SW 1271 (cell line): Measurements from ENCODE around the gene VSTM4.

ENCODE experiments used
- DNase-seq, 2 experiments: peaks; one replicate each; lab custom pipeline; 2025; lab: John Stamatoyannopoulos, UW

Gene VSTM4, protein sequence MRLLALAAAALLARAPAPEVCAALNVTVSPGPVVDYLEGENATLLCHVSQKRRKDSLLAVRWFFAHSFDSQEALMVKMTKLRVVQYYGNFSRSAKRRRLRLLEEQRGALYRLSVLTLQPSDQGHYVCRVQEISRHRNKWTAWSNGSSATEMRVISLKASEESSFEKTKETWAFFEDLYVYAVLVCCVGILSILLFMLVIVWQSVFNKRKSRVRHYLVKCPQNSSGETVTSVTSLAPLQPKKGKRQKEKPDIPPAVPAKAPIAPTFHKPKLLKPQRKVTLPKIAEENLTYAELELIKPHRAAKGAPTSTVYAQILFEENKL

DNA sequence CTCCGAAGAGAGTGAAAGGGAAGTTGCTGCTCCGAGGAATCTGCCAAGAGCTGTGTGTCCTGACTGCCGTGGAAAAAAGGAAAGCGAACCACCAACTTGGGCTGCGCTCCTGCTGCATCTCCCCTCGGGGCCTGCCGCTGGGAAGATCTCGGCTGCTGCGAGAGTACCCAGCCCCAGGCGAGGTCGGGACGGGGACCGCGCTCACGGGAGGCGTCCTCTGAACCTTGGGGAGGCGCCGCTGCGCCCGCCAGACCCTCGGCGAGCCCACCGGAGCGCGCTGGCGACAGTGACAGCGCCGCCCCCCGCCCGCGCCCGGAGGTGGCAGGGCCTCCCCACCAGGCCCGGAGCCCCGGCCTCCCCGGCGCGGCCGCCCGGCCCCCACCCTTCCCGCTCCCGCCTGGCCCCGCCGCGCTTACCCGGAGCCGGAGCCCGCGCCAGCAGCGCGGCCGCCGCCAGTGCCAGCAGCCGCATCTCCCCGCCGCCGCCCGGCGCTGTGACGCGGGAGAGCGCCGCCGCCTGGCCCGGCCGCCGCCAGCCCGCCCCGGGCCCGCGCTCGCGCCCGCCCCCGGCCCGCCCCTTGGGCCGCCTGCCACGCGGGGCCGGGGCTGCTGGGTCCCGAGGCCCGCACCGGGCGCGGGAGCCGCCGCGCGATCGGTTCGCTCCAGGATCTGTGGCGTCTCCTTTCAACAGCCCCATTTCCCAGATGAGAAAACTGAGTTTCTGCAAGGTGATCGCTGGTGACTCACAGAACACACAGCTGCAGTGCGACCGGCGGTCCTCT lies at the start of gene VSTM4:
TSS of gene VSTM4 (minus strand) at position 508 of the 781 bp plus-strand sequence. CDS start at position 471, 37 bp downstream.
- DNase-seq, result no peak

GRCh38 chr10:49164559-49165188 lies 49.4 kb upstream of the VSTM4 start:
- DNase-seq, result peak in 1 of 2 experiments; percentile 17

- DNase-seq, result no peak
Observed at GRCh38 chr10:49163741-49164140, 48.4 kb upstream of the VSTM4 start.

GRCh38 chr10:49162761-49163310 lies 47.5 kb upstream of the VSTM4 start:
- DNase-seq, result no peak

DNA sequence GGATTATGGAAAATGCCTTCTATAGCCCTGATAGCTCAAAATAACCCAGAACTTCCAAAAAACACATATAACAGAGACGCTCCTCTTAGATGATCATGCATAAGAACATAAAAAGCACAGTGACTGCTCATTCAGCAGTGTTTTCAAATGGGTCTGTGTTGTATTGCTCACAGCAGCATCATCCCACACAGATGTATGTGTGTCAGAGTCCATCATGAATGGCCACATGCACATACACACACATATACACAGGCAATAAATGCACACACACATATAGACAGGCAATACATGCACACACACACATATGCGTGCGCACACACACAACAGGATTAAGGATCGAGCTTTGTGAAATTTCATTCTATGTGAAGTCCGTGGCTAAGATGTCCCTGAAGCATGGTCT lies 46.7 kb upstream of the VSTM4 start:
- DNase-seq, result no peak

GRCh38 chr10:49161411-49161997 lies 46.2 kb upstream of the VSTM4 start:
- DNase-seq, result peak in 1 of 2 experiments; percentile 6

DNA sequence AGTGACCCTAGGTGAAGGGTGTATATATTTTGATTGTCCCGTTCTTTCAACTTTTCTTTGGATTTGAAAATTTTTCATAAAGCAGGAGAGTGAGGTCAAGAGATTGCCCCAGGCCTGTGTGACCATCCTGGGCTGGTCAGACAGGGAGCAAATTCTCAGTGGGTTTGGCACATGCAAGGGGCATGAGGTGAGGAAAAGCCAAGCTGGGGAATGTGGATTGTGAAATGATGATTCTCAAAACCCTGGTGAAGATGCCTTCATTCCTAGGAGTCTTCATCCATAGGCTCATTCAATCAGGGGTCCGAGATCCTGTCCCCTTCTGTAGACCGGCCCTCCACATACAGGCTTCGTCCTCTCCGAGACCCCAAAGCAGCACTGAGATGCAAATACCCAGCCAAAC lies 45.5 kb upstream of the VSTM4 start:
- DNase-seq, result no peak

DNA sequence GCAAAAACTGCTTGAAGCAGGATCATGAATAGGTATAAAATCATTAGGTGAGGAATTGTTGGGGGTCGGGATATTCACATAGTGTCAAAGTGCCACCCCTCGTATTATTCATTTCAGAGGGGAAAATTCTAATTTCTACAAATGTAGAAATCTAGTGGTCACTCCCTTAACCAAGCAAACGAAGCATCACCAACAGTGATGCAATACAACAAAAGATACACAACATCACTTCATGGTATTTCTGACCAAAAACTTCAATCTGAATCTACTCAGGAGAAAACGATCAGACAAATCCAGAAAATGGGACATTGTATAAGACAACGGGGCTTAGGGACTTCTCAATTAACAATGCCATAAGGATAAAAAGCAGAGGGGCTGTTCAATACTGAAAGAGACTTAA lies 44.8 kb upstream of the VSTM4 start:
- DNase-seq, result no peak

GRCh38 chr10:49158915-49159314 lies 43.6 kb upstream of the VSTM4 start:
- DNase-seq, result no peak

DNA sequence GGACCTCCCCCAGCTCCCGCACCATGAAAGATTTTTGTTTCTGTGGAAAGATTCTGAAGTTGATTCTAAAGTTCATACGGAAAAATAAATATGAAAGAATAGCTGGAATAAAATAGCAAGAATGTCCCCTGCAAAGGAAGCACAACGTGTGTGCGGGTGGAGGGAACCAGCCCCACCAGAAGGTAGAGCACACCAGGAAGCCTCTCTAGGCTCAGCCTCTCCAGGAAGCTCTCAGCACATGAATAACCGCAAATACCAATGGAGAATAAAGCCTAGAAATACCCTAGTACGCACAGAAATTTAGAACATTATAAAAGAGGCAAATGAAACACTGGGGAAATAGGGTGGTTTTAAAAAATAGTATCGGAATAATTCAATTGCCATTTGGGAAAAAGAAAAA lies 43.1 kb upstream of the VSTM4 start:
- DNase-seq, result no peak

- DNase-seq, result no peak
Observed at GRCh38 chr10:49157229-49157628, 41.9 kb upstream of the VSTM4 start.

GRCh38 chr10:49154641-49155040 lies 39.3 kb upstream of the VSTM4 start:
- DNase-seq, result no peak

DNA sequence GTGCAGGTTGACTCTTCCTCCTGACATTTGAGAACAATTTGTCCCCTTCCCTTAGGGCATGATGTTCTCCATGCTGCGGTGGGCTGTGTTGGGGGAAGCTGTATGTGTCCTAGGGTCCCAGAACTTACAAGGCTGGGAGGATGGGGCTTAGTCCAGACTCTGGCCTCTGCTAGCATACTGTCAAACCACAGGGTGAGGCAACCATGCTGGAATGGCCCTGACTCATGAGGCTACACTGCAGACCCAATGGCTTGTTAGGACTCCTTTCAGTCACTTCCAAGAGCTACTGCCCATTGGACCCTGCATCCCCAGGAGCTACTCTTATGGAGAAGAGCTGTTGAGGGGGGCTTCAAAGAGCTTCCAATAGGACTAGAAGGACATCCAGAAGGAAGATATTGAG lies 38.6 kb upstream of the VSTM4 start:
- no peak for DNase-seq

GRCh38 chr10:49153115-49153514 lies 37.8 kb upstream of the VSTM4 start:
- DNase-seq, result no peak

DNA sequence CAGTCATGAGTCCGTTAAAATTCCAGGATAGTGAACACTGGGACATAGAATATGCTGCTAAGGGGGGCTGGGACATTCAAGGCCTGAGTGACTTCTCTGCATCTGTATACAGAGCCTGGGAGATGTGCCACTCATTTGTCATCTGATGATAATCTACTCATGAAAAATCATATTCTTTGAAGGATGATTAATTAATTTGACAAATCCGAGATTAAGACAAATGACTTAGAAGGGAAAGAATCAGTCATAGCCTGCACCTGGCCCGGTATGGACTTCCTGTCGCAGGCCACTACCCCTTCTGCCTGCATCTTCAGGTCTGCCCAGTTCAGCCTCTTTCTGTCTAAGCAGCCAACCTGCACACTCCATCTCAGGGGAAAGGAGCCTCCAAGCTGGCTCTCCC lies 37.3 kb upstream of the VSTM4 start:
- no peak for DNase-seq

DNA sequence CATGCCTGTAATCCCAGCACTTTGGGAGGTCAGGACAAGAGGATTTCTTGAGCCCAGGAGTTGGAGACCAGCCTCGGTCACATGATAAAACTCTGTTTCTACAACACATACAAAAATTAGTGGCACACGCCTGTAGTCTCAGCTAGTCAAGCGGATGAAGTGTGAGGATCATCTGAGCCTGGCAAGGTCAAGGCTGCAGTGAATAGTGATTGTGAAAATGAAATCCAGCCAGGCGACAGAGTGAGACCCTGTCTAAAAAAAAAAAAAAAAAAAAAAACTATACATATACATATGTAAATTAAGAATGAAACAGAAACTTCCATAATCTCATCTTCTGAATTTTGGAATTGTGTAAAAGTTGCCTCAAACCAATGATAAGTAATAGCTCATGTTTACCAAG lies 36.7 kb upstream of the VSTM4 start:
- DNase-seq, result no peak

- DNase-seq, result no peak
Observed at GRCh38 chr10:49151481-49151880, 36.2 kb upstream of the VSTM4 start.

GRCh38 chr10:49151025-49151445 lies 35.7 kb upstream of the VSTM4 start:
- no peak for DNase-seq

GRCh38 chr10:49150426-49150825 lies 35.1 kb upstream of the VSTM4 start:
- DNase-seq, result no peak

- no peak for DNase-seq
Observed at GRCh38 chr10:49149881-49150280, 34.6 kb upstream of the VSTM4 start.

GRCh38 chr10:49144058-49144720 lies 28.9 kb upstream of the VSTM4 start:
- no peak for DNase-seq

DNA sequence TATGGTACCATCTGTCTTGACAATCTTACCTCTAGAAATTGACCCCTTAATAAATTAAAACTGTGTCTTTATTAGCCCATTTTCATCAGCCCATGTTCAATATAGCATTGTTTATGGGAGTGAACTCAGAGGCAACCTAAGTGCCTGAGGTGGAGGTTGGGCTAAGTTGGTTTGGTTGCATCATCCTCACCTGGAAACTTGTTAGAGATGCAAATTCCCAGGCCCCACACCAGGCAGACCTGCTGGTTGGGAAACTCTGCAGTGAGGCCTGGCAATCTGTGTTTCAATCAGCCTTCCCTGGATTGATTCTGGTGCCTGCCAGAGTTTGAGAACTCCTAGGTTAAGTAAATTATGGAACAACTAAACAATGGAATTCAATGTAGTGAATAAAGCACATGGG lies 27.9 kb upstream of the VSTM4 start:
- no peak for DNase-seq
